Retinal pigment epithelial cell (primary cell): ENCODE results near the gene RPTOR.

Experiments used
- DNase-seq: peaks from one replicate; pipeline ENCODE4 v3.0.0-alpha.2; 2010; ENCODE audit warnings: low read depth
- H3K4me3 ChIP-seq: 2 replicates; pipeline ENCODE4 v1.5.1; 2011; ENCODE audit warnings: mild to moderate bottlenecking, low read length, control low read depth, moderate library complexity
- CTCF ChIP-seq: conservative IDR thresholded peaks from 2 replicates; pipeline ENCODE4 v1.5.1; 2011; ENCODE audit warnings: low read depth, low read length, control low read depth, inconsistent platforms

RPTOR gene

GRCh38 chr17:80660527-80661198 is 116.0 kb downstream of the RPTOR start:
- DNase-seq, result no peak
- TF ChIP-seq CTCF, result no peak
- H3K4me3 ChIP-seq, result no peak overlapping the region

GRCh38 chr17:80662557-80662956 is 117.9 kb downstream of the RPTOR start:
- no peak for DNase-seq
- H3K4me3 ChIP-seq, result no peak overlapping the region
- TF ChIP-seq CTCF, result no peak

GRCh38 chr17:80663781-80664206 is 119.2 kb downstream of the RPTOR start:
- no peak for DNase-seq
- H3K4me3 ChIP-seq, result no peak overlapping the region
- no peak for TF ChIP-seq CTCF

- DNase-seq, result no peak
- no peak overlapping the region for H3K4me3 ChIP-seq
- TF ChIP-seq CTCF, result no peak
Measured at GRCh38 chr17:80664217-80664790, 119.7 kb downstream of the RPTOR start.

- no peak overlapping the region for H3K4me3 ChIP-seq
- TF ChIP-seq CTCF, result no peak
- no peak for DNase-seq
Measured at GRCh38 chr17:80665792-80666191, 121.2 kb downstream of the RPTOR start.

- no peak for TF ChIP-seq CTCF
- H3K4me3 ChIP-seq, result no peak overlapping the region
- no peak for DNase-seq
Measured at GRCh38 chr17:80666867-80667266, 122.2 kb downstream of the RPTOR start.

- DNase-seq, result no peak
- no peak for TF ChIP-seq CTCF
- H3K4me3 ChIP-seq, result no peak overlapping the region
Measured at GRCh38 chr17:80667462-80668277, 123.0 kb downstream of the RPTOR start.
